Amygdala (tissue), 56 donors: Measurements from ENCODE around the gene CARMIL1.
"Not testable (repeated sequence)": the region's sequence is repeated elsewhere in the genome, so short reads cannot be mapped to it uniquely, and the experiment has no call there.

Experiments used
- DNase-seq, 56 donors: peaks; one replicate each; lab custom pipeline; 2025; lab: John Stamatoyannopoulos, UW

CARMIL1 gene

GRCh38 chr6:25275436-25275835 lies 3.7 kb upstream of the CARMIL1 start:
- DNase-seq: no peak

GRCh38 chr6:25277386-25277785 lies 1.8 kb upstream of the CARMIL1 start:
- no peak for DNase-seq

GRCh38 chr6:25277857-25278256 lies 1.3 kb upstream of the CARMIL1 start:
- no peak for DNase-seq

GRCh38 chr6:25278261-25278913 lies 787 bp upstream of the CARMIL1 start:
- peak in 1 of 56 donors; percentile 17 for DNase-seq

- DNase-seq: peak in 2 of 56 donors; percentile 13 to 15
Measured at GRCh38 chr6:25279748-25280343, 672 bp downstream of the CARMIL1 start.

GRCh38 chr6:25280344-25281074 lies 1.3 kb downstream of the CARMIL1 start:
- no peak for DNase-seq

GRCh38 chr6:25286891-25287290 lies 7.7 kb downstream of the CARMIL1 start:
- DNase-seq: no peak

GRCh38 chr6:25287941-25288340 lies 8.8 kb downstream of the CARMIL1 start:
- DNase-seq: no peak

GRCh38 chr6:25288518-25288917 lies 9.3 kb downstream of the CARMIL1 start:
- no peak for DNase-seq

- no peak for DNase-seq
Measured at GRCh38 chr6:25290306-25291060, 11.3 kb downstream of the CARMIL1 start.

- DNase-seq: no peak
Measured at GRCh38 chr6:25292384-25292783, 13.2 kb downstream of the CARMIL1 start.

GRCh38 chr6:25295651-25296050 lies 16.5 kb downstream of the CARMIL1 start:
- DNase-seq: no peak

- no peak for DNase-seq
Measured at GRCh38 chr6:25296217-25296905, 17.2 kb downstream of the CARMIL1 start.

GRCh38 chr6:25297039-25297441 lies 17.9 kb downstream of the CARMIL1 start:
- DNase-seq: no peak

- no peak for DNase-seq
Measured at GRCh38 chr6:25297823-25298522, 18.8 kb downstream of the CARMIL1 start.

- DNase-seq: not testable (repeated sequence)
Measured at GRCh38 chr6:25298523-25298865, 19.3 kb downstream of the CARMIL1 start.

GRCh38 chr6:25301362-25301761 lies 22.2 kb downstream of the CARMIL1 start:
- DNase-seq: no peak

- DNase-seq: no peak
Measured at GRCh38 chr6:25302151-25302550, 23.0 kb downstream of the CARMIL1 start.

GRCh38 chr6:25302677-25303128 lies 23.5 kb downstream of the CARMIL1 start:
- no peak for DNase-seq

- no peak for DNase-seq
Measured at GRCh38 chr6:25303254-25303653, 24.1 kb downstream of the CARMIL1 start.
